Breast epithelium (tissue), 4 donors: ENCODE measurements around the gene PRPF40A. TPM values are rescaled to one million over a fixed set of nuclear protein-coding genes. Genes with fewer than 3 reads are reported as not detected.

ENCODE experiments used
- DNase-seq, 2 donors: peaks; one replicate each; pipeline ENCODE4 v3.0.0-alpha.2; 2019; ENCODE audit warnings: low spot score in 2 of 2
- H3K27ac ChIP-seq, 2 donors: fragments of 200-600 bp; sonication (generic) in 1 of 2; one replicate each; pipeline ENCODE4 v1.5.1; 2016 to 2019; ENCODE audit warnings: mild to moderate bottlenecking in 1 of 2
- H3K27me3 ChIP-seq, 2 donors: fragments of 200-600 bp; sonication (generic) in 1 of 2; one replicate each; pipeline versions ENCODE4 v1.5.1 to v1.6.0; 2017 to 2019; ENCODE audit warnings: control low read depth in 1 of 2, mild to moderate bottlenecking in 1 of 2
- H3K36me3 ChIP-seq: fragments of 200-600 bp; one replicate; pipeline ENCODE4 v1.5.1; 2019
- H3K4me1 ChIP-seq, 2 donors: fragments of 200-600 bp; sonication (generic); one replicate each; pipeline ENCODE4 v1.5.1; 2016 to 2019; ENCODE audit warnings: control low read depth in 1 of 2
- H3K4me3 ChIP-seq, 3 donors: fragments of 200-600 bp; sonication (generic); 1 replicate in 2 of 3; 2 replicates in 1 of 3; pipeline ENCODE4 v1.5.1; 2016 to 2019; ENCODE audit warnings: mild to moderate bottlenecking in 3 of 3, moderate library complexity in 2 of 3
- H3K9me3 ChIP-seq, 2 donors: fragments of 200-600 bp; sonication (generic) in 1 of 2; one replicate each; pipeline ENCODE4 v1.5.1; 2016 to 2019; ENCODE audit warnings: control low read depth in 1 of 2
- POLR2A ChIP-seq: fragments of 450-650 bp; IDR thresholded peaks from one replicate; pipeline ENCODE4 v1.6.1; 2016; ENCODE audit warnings: antibody characterized with exemption, mild to moderate bottlenecking, moderate library complexity
- POLR2AphosphoS5 ChIP-seq, 3 donors: sonication (generic); formaldehyde crosslinking; IDR thresholded peaks; one replicate each; pipeline ENCODE4 v1.6.1; 2017; ENCODE audit warnings: antibody characterized with exemption in 3 of 3
- intact Hi-C: fragments of 100-400 bp; cut with DNase I; formaldehyde crosslinking; loops from one replicate; pipeline ENCODE4 v1.15.1; 2023; ENCODE audit warnings: low total_unique reads
- total RNA-seq, 3 donors: library from RNA; depleted of rRNA; stranded (reverse); fragments of >200 nt; gene quantifications; one replicate each; pipeline ENCODE4 v1.1.0, GENCODE V29; 2016
- TF ChIP-seq, protein P1 (sequence below), 3 donors: fragments of 450-650 bp; IDR thresholded peaks; one replicate each; pipeline ENCODE4 v1.5.1; 2016 to 2017; ENCODE audit warnings: antibody characterized with exemption in 3 of 3, mild to moderate bottlenecking in 3 of 3, moderate library complexity in 3 of 3

PRPF40A gene
- total RNA-seq, 3 donors from 2014 or later, result 81.8 to 131 (median 107) TPM

DNA sequence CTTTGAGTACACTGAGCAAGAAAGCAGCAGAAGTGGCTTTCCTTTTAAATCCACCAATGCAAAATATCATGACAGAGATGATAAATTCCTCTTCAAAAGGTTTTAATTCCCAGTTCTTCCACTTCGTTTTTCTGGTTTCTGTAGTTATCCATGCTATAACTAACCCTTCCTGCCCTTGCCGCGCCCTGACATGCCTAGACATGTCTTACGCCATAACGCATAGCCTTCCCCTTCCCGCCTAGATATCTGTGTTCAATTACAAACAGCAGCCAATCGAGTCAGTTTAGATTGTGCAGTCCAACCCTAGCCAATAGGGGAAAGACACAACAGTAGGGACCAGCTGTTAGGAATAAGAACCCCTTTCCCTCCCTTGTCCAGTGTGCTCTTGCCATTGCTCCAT, 16.1 kb downstream of the PRPF40A start:
- intact Hi-C loops, result no loop called here
- Histone ChIP-seq H3K9me3 (peaks cover 0 to 3% of the 10 kb centered on the region in 2 donors), H3K4me1 (no peaks in the 10 kb centered on the region), H3K27me3 (no peaks in the 10 kb centered on the region), H3K36me3 (no peaks in the 10 kb centered on the region), H3K27ac (no peak overlapping the region), H3K4me3 (no peak overlapping the region)
- TF ChIP-seq POLR2AphosphoS5 (IDR thresholded peaks at IDR 0.05) (no peak), POLR2A (no peak)
- TF ChIP-seq, protein P1, sequence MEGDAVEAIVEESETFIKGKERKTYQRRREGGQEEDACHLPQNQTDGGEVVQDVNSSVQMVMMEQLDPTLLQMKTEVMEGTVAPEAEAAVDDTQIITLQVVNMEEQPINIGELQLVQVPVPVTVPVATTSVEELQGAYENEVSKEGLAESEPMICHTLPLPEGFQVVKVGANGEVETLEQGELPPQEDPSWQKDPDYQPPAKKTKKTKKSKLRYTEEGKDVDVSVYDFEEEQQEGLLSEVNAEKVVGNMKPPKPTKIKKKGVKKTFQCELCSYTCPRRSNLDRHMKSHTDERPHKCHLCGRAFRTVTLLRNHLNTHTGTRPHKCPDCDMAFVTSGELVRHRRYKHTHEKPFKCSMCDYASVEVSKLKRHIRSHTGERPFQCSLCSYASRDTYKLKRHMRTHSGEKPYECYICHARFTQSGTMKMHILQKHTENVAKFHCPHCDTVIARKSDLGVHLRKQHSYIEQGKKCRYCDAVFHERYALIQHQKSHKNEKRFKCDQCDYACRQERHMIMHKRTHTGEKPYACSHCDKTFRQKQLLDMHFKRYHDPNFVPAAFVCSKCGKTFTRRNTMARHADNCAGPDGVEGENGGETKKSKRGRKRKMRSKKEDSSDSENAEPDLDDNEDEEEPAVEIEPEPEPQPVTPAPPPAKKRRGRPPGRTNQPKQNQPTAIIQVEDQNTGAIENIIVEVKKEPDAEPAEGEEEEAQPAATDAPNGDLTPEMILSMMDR (IDR thresholded peaks at IDR 0.05), result no peak
- no peak for DNase-seq

DNA sequence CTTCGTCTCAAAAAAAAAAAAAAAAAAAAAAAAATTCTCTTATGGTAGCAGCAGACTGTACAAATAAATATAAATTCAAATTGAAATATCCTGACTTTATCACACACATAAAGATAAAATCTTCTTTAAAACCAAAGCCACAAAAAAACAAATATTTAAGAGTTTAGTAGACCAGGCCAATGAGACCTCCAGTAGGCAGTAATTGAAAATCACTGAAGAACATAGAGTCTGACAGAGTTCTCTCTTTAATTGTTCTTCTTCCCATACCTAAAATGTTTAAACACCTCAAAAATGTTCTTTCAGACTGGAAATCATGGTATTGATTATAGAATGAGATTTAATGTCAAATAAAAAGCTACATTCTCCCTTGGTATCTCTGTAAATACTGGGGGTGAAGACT, 20.8 kb downstream of the PRPF40A start:
- DNase-seq, result no peak
- intact Hi-C loops, result no loop called here
- H3K9me3 ChIP-seq, result peaks cover 0 to 3% of the 10 kb centered on the region in 2 donors

DNA sequence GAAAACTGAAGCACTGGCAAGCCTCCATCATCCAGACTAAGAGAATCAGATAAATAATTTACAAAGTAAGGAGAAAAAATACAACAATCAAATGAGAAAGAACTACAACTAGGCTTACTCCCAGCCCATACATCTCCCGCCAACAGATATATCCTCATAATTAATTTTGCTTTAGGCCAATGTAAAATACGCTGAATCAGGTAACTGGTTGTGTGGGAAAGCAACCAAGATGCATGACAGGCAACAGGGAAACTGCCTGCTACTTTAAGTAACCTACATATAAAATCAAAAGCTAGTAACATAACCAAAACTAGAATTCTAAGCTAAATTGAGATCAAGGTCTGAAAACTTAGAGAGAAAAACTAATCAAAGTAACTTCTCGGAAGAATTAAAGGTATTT, 21.5 kb downstream of the PRPF40A start:
- intact Hi-C loops, result no loop called here
- H3K9me3 ChIP-seq, result no peaks in the 10 kb centered on the region
- no peaks in the 10 kb centered on the region for H3K36me3 ChIP-seq
- H3K4me3 ChIP-seq, result no peak overlapping the region
- DNase-seq, result no peak
- no peaks in the 10 kb centered on the region for H3K4me1 ChIP-seq
- H3K27ac ChIP-seq, result no peak overlapping the region
- no peaks in the 10 kb centered on the region for H3K27me3 ChIP-seq
- TF ChIP-seq, protein P1 (IDR thresholded peaks at IDR 0.05), result no peak
- TF ChIP-seq POLR2AphosphoS5 (IDR thresholded peaks at IDR 0.05), result no peak
- no peak for TF ChIP-seq POLR2A

More for the DNA sequence above, 20.8 kb downstream of the PRPF40A start:
- Histone ChIP-seq H3K27ac (no peak overlapping the region), H3K4me1 (no peaks in the 10 kb centered on the region), H3K4me3 (no peak overlapping the region), H3K36me3 (no peaks in the 10 kb centered on the region), H3K27me3 (no peaks in the 10 kb centered on the region)
- TF ChIP-seq POLR2A, result no peak
- TF ChIP-seq, protein P1 (IDR thresholded peaks at IDR 0.05), result no peak
- TF ChIP-seq POLR2AphosphoS5 (IDR thresholded peaks at IDR 0.05), result no peak

DNA sequence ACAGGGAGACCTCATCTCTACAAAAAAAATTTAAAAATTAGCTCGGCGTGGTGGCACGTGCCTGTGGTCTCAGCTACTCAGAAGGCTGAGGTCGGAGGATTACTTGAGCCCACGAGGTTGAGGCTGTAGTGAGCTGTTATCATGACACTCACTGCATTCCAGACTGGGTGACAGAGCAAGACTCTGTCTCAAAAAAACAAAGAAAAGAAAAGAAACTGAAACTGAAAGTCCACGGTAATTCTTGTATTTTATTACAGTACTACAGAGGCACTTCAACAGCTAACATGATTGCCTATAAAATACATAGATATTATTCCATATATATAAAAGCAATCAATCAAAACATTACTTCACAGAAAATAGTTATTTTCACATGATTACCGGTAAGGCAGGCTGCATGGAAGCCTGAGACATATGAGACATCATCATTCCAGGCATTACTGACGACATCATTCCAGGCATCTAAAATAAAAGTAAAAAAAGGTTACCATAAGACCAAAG, 23.1 kb downstream of the PRPF40A start:
- no peaks in the 10 kb centered on the region for H3K9me3 ChIP-seq
- H3K27me3 ChIP-seq, result no peaks in the 10 kb centered on the region
- no peaks in the 10 kb centered on the region for H3K4me1 ChIP-seq
- H3K27ac ChIP-seq, result peak overlapping the region in 1 of 2 donors; percentile 0
- intact Hi-C loops, result no loop called here
- no peak for DNase-seq
- no peak for TF ChIP-seq POLR2A
- no peak for TF ChIP-seq POLR2AphosphoS5 (IDR thresholded peaks at IDR 0.05)
- TF ChIP-seq, protein P1 (IDR thresholded peaks at IDR 0.05), result no peak
- peak overlapping the region; percentile 15 to 45 (median 19) for H3K4me3 ChIP-seq
- no peaks in the 10 kb centered on the region for H3K36me3 ChIP-seq

DNA sequence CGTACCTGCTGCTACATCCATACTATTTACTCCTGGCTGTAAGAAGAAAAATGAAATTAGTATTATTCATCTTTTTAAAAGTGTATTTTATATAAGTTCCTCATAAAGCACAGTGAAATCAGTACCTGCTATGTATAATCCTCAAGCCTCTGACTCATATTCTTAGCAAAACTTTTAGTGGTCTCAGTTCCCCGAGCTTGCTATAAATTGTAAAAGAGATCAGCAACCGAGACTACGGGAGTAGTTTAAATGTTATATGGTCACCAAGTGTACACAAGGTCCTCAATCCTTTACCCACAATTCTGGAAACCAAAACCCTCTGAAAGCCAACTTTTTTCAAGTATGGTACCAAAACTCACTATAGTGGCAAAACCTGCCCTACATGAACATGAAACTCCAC, 24.2 kb downstream of the PRPF40A start:
- Histone ChIP-seq H3K36me3 (no peaks in the 10 kb centered on the region), H3K9me3 (no peaks in the 10 kb centered on the region), H3K27me3 (no peaks in the 10 kb centered on the region), H3K4me3 (no peak overlapping the region), H3K27ac (no peak overlapping the region), H3K4me1 (no peaks in the 10 kb centered on the region)
- intact Hi-C loops, result no loop called here
- no peak for DNase-seq
- TF ChIP-seq POLR2A, result no peak
- no peak for TF ChIP-seq POLR2AphosphoS5 (IDR thresholded peaks at IDR 0.05)
- TF ChIP-seq, protein P1 (IDR thresholded peaks at IDR 0.05), result no peak
